Nucleus accumbens (tissue), 56 donors: ENCODE data around the gene LCMT1.
"Not testable (repeated sequence)": the region's sequence is repeated elsewhere in the genome, so short reads cannot be mapped to it uniquely, and the experiment has no call there.

Experiments used
- DNase-seq, 56 donors: peaks; one replicate each; lab custom pipeline; 2025; lab: John Stamatoyannopoulos, UW

Gene LCMT1

GRCh38 chr16:25181236-25181635 is 69.7 kb downstream of the LCMT1 start:
- not testable (repeated sequence) for DNase-seq

- no peak for DNase-seq
Measured at GRCh38 chr16:25184771-25185170, 73.2 kb downstream of the LCMT1 start.

- DNase-seq, result no peak
Measured at GRCh38 chr16:25187491-25187795, 75.9 kb downstream of the LCMT1 start.

- no peak for DNase-seq
Measured at GRCh38 chr16:25189305-25189704, 77.8 kb downstream of the LCMT1 start.

GRCh38 chr16:25192096-25192495 is 80.6 kb downstream of the LCMT1 start:
- no peak for DNase-seq

- DNase-seq, result no peak
Measured at GRCh38 chr16:25194273-25194878, 82.8 kb downstream of the LCMT1 start.

GRCh38 chr16:25198021-25198420 is 86.5 kb downstream of the LCMT1 start:
- DNase-seq, result no peak

GRCh38 chr16:25199457-25199856 is 87.9 kb downstream of the LCMT1 start:
- no peak for DNase-seq

GRCh38 chr16:25210758-25211157 is 99.2 kb downstream of the LCMT1 start:
- DNase-seq, result no peak

GRCh38 chr16:25212636-25213035 is 101.1 kb downstream of the LCMT1 start:
- no peak for DNase-seq

- DNase-seq, result no peak
Measured at GRCh38 chr16:25213709-25214397, 102.3 kb downstream of the LCMT1 start.

GRCh38 chr16:25217112-25217511 is 105.6 kb downstream of the LCMT1 start:
- no peak for DNase-seq

- DNase-seq, result no peak
Measured at GRCh38 chr16:25217921-25218320, 106.4 kb downstream of the LCMT1 start.

GRCh38 chr16:25219070-25219737 is 107.7 kb downstream of the LCMT1 start:
- DNase-seq, result no peak

GRCh38 chr16:25222959-25223358 is 111.4 kb downstream of the LCMT1 start:
- no peak for DNase-seq

GRCh38 chr16:25223964-25224363 is 112.4 kb downstream of the LCMT1 start:
- DNase-seq, result no peak

- no peak for DNase-seq
Measured at GRCh38 chr16:25224731-25225319, 113.3 kb downstream of the LCMT1 start.
